Endothelial cell of umbilical vein (primary cell): ENCODE measurements around the gene CSH2.

ENCODE experiments used
- GATA2 ChIP-seq: IDR thresholded peaks from 2 replicates; pipeline ENCODE4 v1.7.0; 2011; ENCODE audit warnings: low read depth, mild to moderate bottlenecking, moderate library complexity, mixed read lengths, low read length; ENCODE audit not compliant: insufficient read length, insufficient read depth
- POLR2AphosphoS5 ChIP-seq: IDR thresholded peaks from 2 replicates; pipeline ENCODE4 v1.6.1; 2012; ENCODE audit warnings: low read depth, mild to moderate bottlenecking, control low read depth, low read length, moderate library complexity; ENCODE audit not compliant: insufficient read depth
- TF ChIP-seq, protein P1 (sequence below): IDR thresholded peaks from 2 replicates; pipeline ENCODE4 v1.6.1; 2011; ENCODE audit not compliant: insufficient read depth, insufficient read length
- TF ChIP-seq, protein P2 (sequence below), 2 donors: IDR thresholded peaks; 1 replicate in 1 of 2; 2 replicates in 1 of 2; pipeline ENCODE4 v1.5.1; 2011; ENCODE audit warnings: low read length in 2 of 2, mild to moderate bottlenecking in 2 of 2, moderate library complexity in 2 of 2, control low read depth in 1 of 2, inconsistent platforms in 1 of 2, low read depth in 1 of 2; ENCODE audit not compliant: insufficient read depth in 1 of 2; ENCODE audit errors: extremely low read depth in 1 of 2

DNA sequence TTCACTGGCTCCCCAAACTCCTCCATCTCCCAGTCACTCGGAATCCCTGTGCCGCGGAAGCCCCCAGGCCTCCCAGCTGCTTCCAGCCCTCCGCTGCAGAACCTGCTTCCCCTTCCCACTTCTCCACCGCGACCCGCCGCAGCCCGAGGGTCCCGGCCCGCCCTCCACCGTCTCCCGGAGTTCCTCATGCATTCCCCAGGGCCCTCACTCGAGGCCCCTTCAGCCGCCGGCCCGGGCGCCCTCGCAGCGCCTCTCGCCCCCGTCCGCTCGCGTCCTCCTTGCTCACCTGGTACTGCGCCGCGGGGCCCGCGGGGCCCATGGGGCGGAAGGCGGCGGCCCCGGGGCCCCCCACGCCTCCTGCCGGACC lies 31.3 kb downstream of the CSH2 start:
- TF ChIP-seq, protein P1, sequence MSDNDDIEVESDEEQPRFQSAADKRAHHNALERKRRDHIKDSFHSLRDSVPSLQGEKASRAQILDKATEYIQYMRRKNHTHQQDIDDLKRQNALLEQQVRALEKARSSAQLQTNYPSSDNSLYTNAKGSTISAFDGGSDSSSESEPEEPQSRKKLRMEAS, result no peak
- TF ChIP-seq, protein P2, sequence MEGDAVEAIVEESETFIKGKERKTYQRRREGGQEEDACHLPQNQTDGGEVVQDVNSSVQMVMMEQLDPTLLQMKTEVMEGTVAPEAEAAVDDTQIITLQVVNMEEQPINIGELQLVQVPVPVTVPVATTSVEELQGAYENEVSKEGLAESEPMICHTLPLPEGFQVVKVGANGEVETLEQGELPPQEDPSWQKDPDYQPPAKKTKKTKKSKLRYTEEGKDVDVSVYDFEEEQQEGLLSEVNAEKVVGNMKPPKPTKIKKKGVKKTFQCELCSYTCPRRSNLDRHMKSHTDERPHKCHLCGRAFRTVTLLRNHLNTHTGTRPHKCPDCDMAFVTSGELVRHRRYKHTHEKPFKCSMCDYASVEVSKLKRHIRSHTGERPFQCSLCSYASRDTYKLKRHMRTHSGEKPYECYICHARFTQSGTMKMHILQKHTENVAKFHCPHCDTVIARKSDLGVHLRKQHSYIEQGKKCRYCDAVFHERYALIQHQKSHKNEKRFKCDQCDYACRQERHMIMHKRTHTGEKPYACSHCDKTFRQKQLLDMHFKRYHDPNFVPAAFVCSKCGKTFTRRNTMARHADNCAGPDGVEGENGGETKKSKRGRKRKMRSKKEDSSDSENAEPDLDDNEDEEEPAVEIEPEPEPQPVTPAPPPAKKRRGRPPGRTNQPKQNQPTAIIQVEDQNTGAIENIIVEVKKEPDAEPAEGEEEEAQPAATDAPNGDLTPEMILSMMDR (IDR thresholded peaks at IDR 0.05; ENCODE audit: extremely low read depth in 1 of 2, insufficient read depth in 1 of 2, low read depth in 1 of 2, low read length in 2 of 2), result no peak
- no peak for TF ChIP-seq GATA2
- TF ChIP-seq POLR2AphosphoS5, result no peak
